Measurements from ENCODE around the gene PACC1.

- TF ChIP-seq CTCF (conservative IDR thresholded peaks at IDR 0.05; ENCODE audit: low read depth, low read length) (no peak), EZH2 (IDR thresholded peaks at IDR 0.05; ENCODE audit: low read length, unreplicated experiment) (no peak)
Measured at GRCh38 chr1:212414328-212415106, at the start of gene PACC1.
